ENCODE results near the gene ANKRD44. TPM values are rescaled to one million over a fixed set of nuclear protein-coding genes. Genes with fewer than 3 reads are reported as not detected.

Gene ANKRD44
- total and polyA plus RNA-seq, 2 experiments from 2014 or later: 2.9 to 4.9 TPM

DNA sequence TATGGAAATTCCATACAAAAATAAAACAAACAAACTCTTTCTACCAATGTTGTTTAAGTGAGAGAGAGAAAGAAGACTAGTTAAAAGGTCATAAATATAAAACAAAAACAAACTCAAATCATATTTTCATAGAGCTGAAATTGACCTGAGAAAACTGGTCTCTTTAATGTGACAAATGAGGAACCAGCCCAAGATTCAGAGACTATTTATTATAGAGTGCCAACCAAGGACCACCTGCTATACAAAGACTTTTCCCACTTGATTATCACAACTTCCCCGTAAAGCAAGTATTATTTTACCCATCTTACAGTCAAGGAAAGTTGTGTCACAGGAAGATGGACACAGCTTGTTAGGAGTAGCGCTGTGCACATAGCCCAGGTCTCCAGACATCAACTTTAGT is 13.3 kb downstream of the ANKRD44 start:
- H3K79me2 ChIP-seq (ENCODE audit: insufficient read depth): no peaks in the 10 kb centered on the region
- H3K9me2 ChIP-seq (ENCODE audit: insufficient read depth): no peaks in the 10 kb centered on the region
- no peak overlapping the region for H3K4me3 ChIP-seq
- H3K27me3 ChIP-seq (replicated peaks; ENCODE audit: insufficient read depth): no peaks in the 10 kb centered on the region
- H3K4me1 ChIP-seq (ENCODE audit: insufficient read depth): 0 out of 2 replicates have a peak, but pooled peaks cover 8% of the 10 kb centered on the region
- no peak overlapping the region for H3K9ac ChIP-seq
- H4K20me1 ChIP-seq (ENCODE audit: insufficient read depth): no peaks in the 10 kb centered on the region
- no peak overlapping the region for H2AFZ ChIP-seq
- WGBS, 2 experiments (ENCODE audit: low coverage in 1 of 2, low lambda C conversion rate in 2 of 2, missing lambda C conversion rate in 2 of 2): 96 to 100% methylated on average over 2 of the region's 2 CpGs
- in situ Hi-C loops (cut with MboI): loop anchor here (10.0 kb wide), 1 partner anchor 92 kb away; no protein-coding TSS in a partner anchor
- DNase-seq: no peak
- H3K4me2 ChIP-seq (ENCODE audit: unreplicated experiment): no peak overlapping the region
- no peak overlapping the region for H3K27ac ChIP-seq
- H3F3A ChIP-seq (ENCODE audit: insufficient read depth): no peaks in the 10 kb centered on the region
- no peak for TF ChIP-seq EZH2phosphoT487 (IDR thresholded peaks at IDR 0.05; ENCODE audit: insufficient read depth, low read depth)
- TF ChIP-seq EZH2 (IDR thresholded peaks at IDR 0.05; ENCODE audit: insufficient read depth, poor library complexity, severe bottlenecking): no peak
- H3K36me3 ChIP-seq (ENCODE audit: low read depth): no peaks in the 10 kb centered on the region
- H3K9me3 ChIP-seq (ENCODE audit: low read depth): no peaks in the 10 kb centered on the region

DNA sequence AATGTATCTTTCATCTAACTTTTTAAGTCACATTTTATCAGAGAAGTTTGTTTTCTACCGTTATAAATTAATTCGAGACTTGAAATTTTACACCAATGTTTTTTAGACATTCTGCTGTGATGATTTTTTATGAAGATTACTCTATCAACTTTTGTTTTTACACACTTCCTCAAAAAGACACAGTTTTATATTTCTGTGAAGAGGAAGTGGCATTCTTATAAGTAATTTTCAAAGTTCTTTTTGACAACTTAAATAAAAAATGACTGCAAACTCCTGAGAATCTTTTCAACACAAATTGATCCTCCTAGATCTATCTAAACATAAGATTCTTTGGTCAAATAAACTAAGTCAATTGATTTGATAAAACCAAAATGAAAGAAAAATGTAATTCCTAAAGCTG is 13.7 kb downstream of the ANKRD44 start:
- H3K4me1 ChIP-seq (ENCODE audit: insufficient read depth): 0 out of 2 replicates have a peak, but pooled peaks cover 8% of the 10 kb centered on the region
- H3K4me2 ChIP-seq (ENCODE audit: unreplicated experiment): no peak overlapping the region
- TF ChIP-seq EZH2 (IDR thresholded peaks at IDR 0.05; ENCODE audit: insufficient read depth, poor library complexity, severe bottlenecking): no peak
- no peak overlapping the region for H3K4me3 ChIP-seq
- no peaks in the 10 kb centered on the region for H3K36me3 ChIP-seq (ENCODE audit: low read depth)
- in situ Hi-C loops (cut with MboI): loop anchor here (10.0 kb wide), 1 partner anchor 92 kb away; no protein-coding TSS in a partner anchor
- no peaks in the 10 kb centered on the region for H4K20me1 ChIP-seq (ENCODE audit: insufficient read depth)
- H2AFZ ChIP-seq: no peak overlapping the region
- no peak for DNase-seq
- 90 to 96% methylated on average over 2 of the region's 2 CpGs for WGBS, 2 experiments (ENCODE audit: low coverage in 1 of 2, low lambda C conversion rate in 2 of 2, missing lambda C conversion rate in 2 of 2)
- H3K79me2 ChIP-seq (ENCODE audit: insufficient read depth): no peaks in the 10 kb centered on the region
- no peaks in the 10 kb centered on the region for H3F3A ChIP-seq (ENCODE audit: insufficient read depth)
- H3K27me3 ChIP-seq (replicated peaks; ENCODE audit: insufficient read depth): no peaks in the 10 kb centered on the region
- H3K9ac ChIP-seq: no peak overlapping the region
- no peaks in the 10 kb centered on the region for H3K9me2 ChIP-seq (ENCODE audit: insufficient read depth)
- H3K9me3 ChIP-seq (ENCODE audit: low read depth): no peaks in the 10 kb centered on the region
- H3K27ac ChIP-seq: no peak overlapping the region

DNA sequence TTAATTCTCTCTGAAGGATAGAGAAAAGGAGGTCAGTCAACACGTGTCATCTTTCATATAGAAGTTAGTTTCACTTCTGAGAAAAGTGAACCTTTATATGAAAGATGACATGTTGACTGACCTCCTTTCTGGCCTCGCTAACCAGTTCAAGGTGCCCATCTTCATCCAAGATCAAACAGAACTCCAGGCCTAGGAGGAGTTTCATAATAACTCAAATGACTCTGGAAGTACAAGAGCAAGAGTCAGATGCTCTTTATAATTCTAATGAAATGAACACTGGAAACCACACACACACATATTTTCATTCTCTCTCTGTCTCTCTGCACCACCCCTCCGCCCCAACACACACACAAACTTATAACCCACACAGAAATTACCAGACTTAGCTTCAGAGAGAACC is 16.3 kb downstream of the ANKRD44 start:
- Histone ChIP-seq H3K9ac (no peak overlapping the region), H3K27me3 (replicated peaks; ENCODE audit: insufficient read depth) (no peaks in the 10 kb centered on the region), H4K20me1 (ENCODE audit: insufficient read depth) (no peaks in the 10 kb centered on the region), H3K4me3 (no peak overlapping the region), H3K79me2 (ENCODE audit: insufficient read depth) (no peaks in the 10 kb centered on the region), H3K4me2 (ENCODE audit: unreplicated experiment) (no peak overlapping the region), H3K9me2 (ENCODE audit: insufficient read depth) (no peaks in the 10 kb centered on the region), H3F3A (ENCODE audit: insufficient read depth) (no peaks in the 10 kb centered on the region), H3K36me3 (ENCODE audit: low read depth) (no peaks in the 10 kb centered on the region), H3K27ac (no peak overlapping the region), H3K4me1 (ENCODE audit: insufficient read depth) (0 out of 2 replicates have a peak, but pooled peaks cover 8% of the 10 kb centered on the region), H2AFZ (no peak overlapping the region), H3K9me3 (ENCODE audit: low read depth) (no peaks in the 10 kb centered on the region)
- DNase-seq: no peak
- in situ Hi-C loops (cut with MboI): loop anchor here (10.0 kb wide), 1 partner anchor 89 kb away; no protein-coding TSS in a partner anchor
- WGBS, 2 experiments (ENCODE audit: low coverage in 1 of 2, low lambda C conversion rate in 2 of 2, missing lambda C conversion rate in 2 of 2): 90 to 91% methylated on average over 3 of the region's 3 CpGs
- no peak for TF ChIP-seq EZH2 (IDR thresholded peaks at IDR 0.05; ENCODE audit: insufficient read depth, poor library complexity, severe bottlenecking)
- no peak for TF ChIP-seq EZH2phosphoT487 (IDR thresholded peaks at IDR 0.05; ENCODE audit: insufficient read depth, low read depth)

DNA sequence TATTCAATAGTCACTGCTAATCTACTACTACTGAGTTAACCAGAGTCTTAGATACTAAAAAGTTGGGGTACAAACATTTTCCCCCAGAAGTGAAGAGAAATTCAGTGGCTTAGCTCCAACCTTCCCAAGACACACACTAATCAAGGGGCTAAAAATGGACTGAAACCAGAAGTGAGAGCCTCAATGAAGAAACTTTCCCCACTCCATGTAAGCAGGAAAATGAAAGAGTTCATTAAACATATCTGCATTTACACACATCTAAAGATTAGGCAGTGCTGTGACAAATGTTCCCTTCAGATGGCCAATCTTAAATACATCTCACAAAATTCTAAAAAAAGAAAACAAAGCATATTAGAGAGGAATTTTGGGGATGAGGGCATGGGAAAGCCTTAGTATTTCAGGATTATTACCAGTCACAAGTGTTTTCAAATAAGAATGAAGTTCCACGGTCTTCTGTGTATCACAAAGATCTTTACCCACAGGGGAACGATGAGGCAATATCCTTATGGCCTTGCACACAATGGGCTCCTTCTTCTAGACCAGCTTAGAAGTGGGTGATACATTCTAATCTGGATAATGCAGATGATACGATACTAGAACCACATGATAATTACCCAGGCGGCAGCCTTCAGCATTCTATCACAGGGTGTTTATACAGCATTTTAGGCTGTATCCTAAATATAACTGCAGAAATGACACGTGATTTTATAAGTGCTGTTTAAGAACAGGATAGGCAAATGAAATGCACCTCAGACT is 17.1 kb downstream of the ANKRD44 start:
- Histone ChIP-seq H4K20me1 (ENCODE audit: insufficient read depth) (no peaks in the 10 kb centered on the region), H3K27me3 (replicated peaks; ENCODE audit: insufficient read depth) (no peaks in the 10 kb centered on the region), H3F3A (ENCODE audit: insufficient read depth) (no peaks in the 10 kb centered on the region), H3K4me3 (no peak overlapping the region), H3K9me2 (ENCODE audit: insufficient read depth) (no peaks in the 10 kb centered on the region), H2AFZ (no peak overlapping the region), H3K79me2 (ENCODE audit: insufficient read depth) (no peaks in the 10 kb centered on the region), H3K27ac (no peak overlapping the region), H3K9ac (no peak overlapping the region), H3K9me3 (ENCODE audit: low read depth) (no peaks in the 10 kb centered on the region), H3K4me1 (ENCODE audit: insufficient read depth) (0 out of 2 replicates have a peak, but pooled peaks cover 8% of the 10 kb centered on the region), H3K4me2 (ENCODE audit: unreplicated experiment) (no peak overlapping the region), H3K36me3 (ENCODE audit: low read depth) (no peaks in the 10 kb centered on the region)
- WGBS, 2 experiments (ENCODE audit: low coverage in 1 of 2, low lambda C conversion rate in 2 of 2, missing lambda C conversion rate in 2 of 2): 86 to 90% methylated on average over 5 of the region's 5 CpGs
- in situ Hi-C loops (cut with MboI): loop anchor here (10.0 kb wide), 1 partner anchor 89 kb away; no protein-coding TSS in a partner anchor
- DNase-seq: no peak
- TF ChIP-seq EZH2phosphoT487 (IDR thresholded peaks at IDR 0.05; ENCODE audit: insufficient read depth, low read depth) (no peak), EZH2 (IDR thresholded peaks at IDR 0.05; ENCODE audit: insufficient read depth, poor library complexity, severe bottlenecking) (no peak)
